Left ventricle myocardium inferior (tissue), 1 donor: ENCODE data around the gene PDGFC. TPM values are rescaled to one million over a fixed set of nuclear protein-coding genes. Genes with fewer than 3 reads are reported as not detected.

Experiments used
- DNase-seq: peaks from one replicate; pipeline ENCODE4 v3.0.0-alpha.2; 2020
- H3K27ac ChIP-seq: fragments of 200-600 bp; replicated peaks from 2 replicates; pipeline ENCODE4 v1.8.0; 2021
- H3K27me3 ChIP-seq: fragments of 200-600 bp; 2 replicates; pipeline ENCODE4 v1.8.0; 2021; ENCODE audit warnings: low read depth
- H3K36me3 ChIP-seq: fragments of 200-600 bp; 2 replicates; pipeline ENCODE4 v1.8.0; 2021
- H3K4me1 ChIP-seq: fragments of 200-600 bp; 2 replicates; pipeline ENCODE4 v1.8.0; 2021
- H3K4me3 ChIP-seq: fragments of 200-600 bp; 2 replicates; pipeline ENCODE4 v1.8.0; 2021; ENCODE audit warnings: mild to moderate bottlenecking, moderate library complexity
- H3K9me3 ChIP-seq: fragments of 200-600 bp; replicated peaks from 2 replicates; pipeline ENCODE4 v1.8.0; 2021
- intact Hi-C: fragments of 100-400 bp; cut with micrococcal nuclease; formaldehyde crosslinking; loops from one replicate; pipeline ENCODE4 v1.11.0; 2022
- total RNA-seq: library from RNA; stranded (reverse); fragmentation: NEBNext Ultra II Directional; extraction: Animal tissue kit (Norgen Biotek cat#: 25700); gene quantifications from one replicate; pipeline ENCODE4 v1.2.1, GENCODE V29; 2021
- TF ChIP-seq, protein P1 (sequence below): fragments of 200-600 bp; IDR thresholded peaks from 2 replicates; pipeline ENCODE4 v1.8.0; 2021; ENCODE audit warnings: antibody characterized with exemption, mild to moderate bottlenecking, borderline replicate concordance
- donor health status: DM: no; HTN: yes; CAD: no; lungs with severe emphysema.

The PDGFC gene
- total RNA-seq, 1 donor from 2014 or later = 12.9 TPM

DNA sequence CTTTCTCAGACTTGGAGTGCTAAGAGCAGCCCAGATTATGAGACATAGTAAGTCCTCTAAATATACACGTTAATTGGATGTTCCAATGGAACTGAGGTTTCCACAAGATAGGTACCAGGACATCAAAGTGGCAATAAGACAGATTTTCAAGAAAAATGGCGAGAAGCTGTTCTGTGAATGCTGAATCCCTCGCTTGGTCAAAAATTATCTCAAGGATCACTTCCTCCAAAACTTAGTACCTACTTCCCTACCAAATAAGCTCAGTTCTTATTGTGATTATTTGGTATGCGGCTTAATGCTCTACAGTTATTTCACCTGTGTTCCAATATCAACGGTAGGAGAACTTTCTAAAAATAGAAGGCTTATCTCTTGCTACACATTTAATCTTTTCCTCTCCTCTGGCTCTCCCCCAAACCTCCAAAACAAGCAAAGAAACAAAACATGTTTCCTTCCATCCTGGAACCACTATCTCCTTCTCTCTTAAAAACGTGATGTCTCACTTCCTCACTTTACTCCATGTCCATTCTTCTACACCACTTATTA, 14.7 kb downstream of the PDGFC start:
- intact Hi-C loops = no loop called here
- Histone ChIP-seq H3K27me3 (no peaks in the 10 kb centered on the region), H3K27ac (no peak overlapping the region), H3K4me3 (no peak overlapping the region), H3K4me1 (peaks cover 40% of the 10 kb centered on the region), H3K9me3 (no peaks in the 10 kb centered on the region), H3K36me3 (no peaks in the 10 kb centered on the region)
- DNase-seq = no peak
- TF ChIP-seq, protein P1, sequence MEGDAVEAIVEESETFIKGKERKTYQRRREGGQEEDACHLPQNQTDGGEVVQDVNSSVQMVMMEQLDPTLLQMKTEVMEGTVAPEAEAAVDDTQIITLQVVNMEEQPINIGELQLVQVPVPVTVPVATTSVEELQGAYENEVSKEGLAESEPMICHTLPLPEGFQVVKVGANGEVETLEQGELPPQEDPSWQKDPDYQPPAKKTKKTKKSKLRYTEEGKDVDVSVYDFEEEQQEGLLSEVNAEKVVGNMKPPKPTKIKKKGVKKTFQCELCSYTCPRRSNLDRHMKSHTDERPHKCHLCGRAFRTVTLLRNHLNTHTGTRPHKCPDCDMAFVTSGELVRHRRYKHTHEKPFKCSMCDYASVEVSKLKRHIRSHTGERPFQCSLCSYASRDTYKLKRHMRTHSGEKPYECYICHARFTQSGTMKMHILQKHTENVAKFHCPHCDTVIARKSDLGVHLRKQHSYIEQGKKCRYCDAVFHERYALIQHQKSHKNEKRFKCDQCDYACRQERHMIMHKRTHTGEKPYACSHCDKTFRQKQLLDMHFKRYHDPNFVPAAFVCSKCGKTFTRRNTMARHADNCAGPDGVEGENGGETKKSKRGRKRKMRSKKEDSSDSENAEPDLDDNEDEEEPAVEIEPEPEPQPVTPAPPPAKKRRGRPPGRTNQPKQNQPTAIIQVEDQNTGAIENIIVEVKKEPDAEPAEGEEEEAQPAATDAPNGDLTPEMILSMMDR = no peak

DNA sequence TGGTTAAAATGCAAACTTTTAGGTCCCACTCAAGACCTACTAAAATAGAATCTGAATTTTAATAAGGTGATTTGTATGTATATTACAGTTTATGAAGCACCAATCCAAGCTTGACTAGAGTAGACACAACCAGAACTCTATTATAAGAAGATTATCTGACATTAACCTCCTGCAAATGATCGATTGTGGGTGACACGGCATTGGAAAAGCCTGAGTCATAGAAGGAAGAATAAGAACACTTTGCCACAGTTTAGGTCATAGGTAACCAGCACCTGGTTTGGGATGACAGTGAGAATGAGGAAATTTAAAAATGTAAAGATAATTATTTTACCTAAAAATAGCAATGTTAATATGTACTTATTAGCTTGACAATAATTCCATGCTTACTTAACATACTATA, 15.2 kb downstream of the PDGFC start:
- no peak overlapping the region for H3K27ac ChIP-seq
- H3K4me3 ChIP-seq = no peak overlapping the region
- TF ChIP-seq, protein P1 = no peak
- intact Hi-C loops = no loop called here
- no peaks in the 10 kb centered on the region for H3K9me3 ChIP-seq
- no peak for DNase-seq
- no peaks in the 10 kb centered on the region for H3K27me3 ChIP-seq
- no peaks in the 10 kb centered on the region for H3K36me3 ChIP-seq
- H3K4me1 ChIP-seq = peaks cover 40% of the 10 kb centered on the region

DNA sequence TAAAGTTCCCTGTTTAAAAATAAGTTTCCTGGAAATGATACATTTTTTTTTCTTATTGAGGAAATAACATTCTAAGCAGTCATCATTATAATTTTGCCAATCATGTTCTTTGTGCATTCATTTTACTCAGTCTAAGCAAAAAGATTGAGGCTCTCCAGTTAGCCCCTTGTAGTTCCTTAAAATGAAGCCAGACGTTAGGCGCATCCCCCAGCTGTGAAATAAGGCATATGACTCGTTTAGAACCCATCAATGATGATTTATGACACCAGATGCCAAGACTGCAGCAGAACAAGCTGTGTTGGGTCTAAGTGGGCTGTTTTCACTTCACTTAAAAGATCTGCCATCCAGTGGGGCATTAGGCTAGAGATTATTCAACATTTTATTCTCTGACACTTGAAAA, 17.0 kb downstream of the PDGFC start:
- no peak overlapping the region for H3K4me3 ChIP-seq
- intact Hi-C loops = no loop called here
- H3K36me3 ChIP-seq = no peaks in the 10 kb centered on the region
- H3K27me3 ChIP-seq = no peaks in the 10 kb centered on the region
- H3K9me3 ChIP-seq = no peaks in the 10 kb centered on the region
- DNase-seq = no peak
- TF ChIP-seq, protein P1 = no peak
- H3K27ac ChIP-seq = no peak overlapping the region
- peaks cover 48% of the 10 kb centered on the region for H3K4me1 ChIP-seq

DNA sequence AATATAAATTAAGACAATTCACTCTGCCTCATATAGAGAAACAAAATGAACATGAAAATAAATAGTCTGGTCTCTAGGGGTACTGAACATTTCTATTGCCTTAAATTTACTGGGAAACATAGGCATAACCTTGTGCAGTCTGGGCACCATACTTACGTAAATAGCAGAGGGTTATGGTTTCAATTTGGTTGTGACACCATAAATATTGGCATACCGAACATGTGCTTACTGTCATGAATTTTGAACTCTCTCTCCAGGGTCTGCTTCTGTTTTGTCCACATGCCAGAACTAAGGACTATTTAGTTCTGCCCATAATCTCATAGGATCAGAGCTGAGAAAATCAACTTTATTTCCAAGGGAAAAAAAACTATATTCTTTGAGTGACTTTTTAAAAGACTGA, 17.6 kb downstream of the PDGFC start:
- H3K27me3 ChIP-seq = no peaks in the 10 kb centered on the region
- H3K36me3 ChIP-seq = no peaks in the 10 kb centered on the region
- DNase-seq = no peak
- H3K27ac ChIP-seq = no peak overlapping the region
- intact Hi-C loops = no loop called here
- H3K9me3 ChIP-seq = no peaks in the 10 kb centered on the region
- no peak overlapping the region for H3K4me3 ChIP-seq
- H3K4me1 ChIP-seq = peaks cover 54% of the 10 kb centered on the region
- TF ChIP-seq, protein P1 = no peak

DNA sequence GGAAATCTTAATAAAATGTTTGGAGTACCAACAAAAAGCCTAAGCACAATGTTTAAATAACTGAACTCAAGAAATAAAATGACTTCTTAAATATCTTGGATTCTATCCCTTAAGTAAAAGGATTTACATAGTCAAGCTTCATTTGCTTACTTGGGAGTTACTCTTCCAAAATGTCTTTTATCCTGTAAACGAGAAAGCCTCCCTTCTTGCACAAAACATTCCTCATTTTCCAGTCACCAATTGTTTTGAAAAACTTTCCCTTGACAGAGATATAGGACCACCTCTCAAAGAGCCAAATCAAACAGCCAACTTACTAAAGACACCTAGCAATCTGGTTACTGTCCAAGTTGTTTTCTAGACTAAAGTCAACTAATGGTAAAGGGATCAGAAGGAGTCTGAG, 18.6 kb downstream of the PDGFC start:
- TF ChIP-seq, protein P1 = no peak
- Histone ChIP-seq H3K27me3 (no peaks in the 10 kb centered on the region), H3K27ac (no peak overlapping the region), H3K4me1 (peaks cover 59% of the 10 kb centered on the region), H3K36me3 (no peaks in the 10 kb centered on the region), H3K9me3 (no peaks in the 10 kb centered on the region), H3K4me3 (no peak overlapping the region)
- intact Hi-C loops = no loop called here
- DNase-seq = no peak
